SK-N-SH treated with all-trans-retinoic acid at 6 μM for 48 hours (cell line): ENCODE results near the gene FXR2.

ENCODE experiments used
- ATAC-seq: fragments of 200-7000 bp; cut with Tn5 transposase; 3 replicates; pipeline ENCODE4 v1.9.1; 2020; ENCODE audit warnings: mild to moderate bottlenecking, moderate library complexity
- ARNTL ChIP-seq: fragments of 450-650 bp; formaldehyde crosslinking; IDR thresholded peaks from 2 replicates; pipeline ENCODE4 v1.5.0; 2020; ENCODE audit warnings: low read depth, mild to moderate bottlenecking, moderate library complexity, borderline replicate concordance
- CSDC2 ChIP-seq: fragments of 250-450 bp; sonication (Bioruptor Pico); IDR thresholded peaks from 2 replicates; pipeline ENCODE4 v1.5.0; 2020; ENCODE audit warnings: mild to moderate bottlenecking, moderate library complexity
- ESRRG ChIP-seq: fragments of 250-450 bp; sonication (Bioruptor Pico); IDR thresholded peaks from 2 replicates; pipeline ENCODE4 v1.6.1; 2021; ENCODE audit warnings: mild to moderate bottlenecking
- GLIS3 ChIP-seq: fragments of 250-450 bp; sonication (Bioruptor Pico); IDR thresholded peaks from 2 replicates; pipeline ENCODE4 v1.5.0; 2020; ENCODE audit warnings: mild to moderate bottlenecking, moderate library complexity
- ISL1 ChIP-seq: fragments of 250-450 bp; sonication (Bioruptor Pico); IDR thresholded peaks from 2 replicates; pipeline ENCODE4 v2.1.2; 2022; ENCODE audit warnings: mild to moderate bottlenecking, moderate library complexity
- OSR1 ChIP-seq: fragments of 250-450 bp; sonication (Bioruptor Pico); IDR thresholded peaks from 2 replicates; pipeline ENCODE4 v1.8.0; 2022; ENCODE audit warnings: moderate library complexity, mild to moderate bottlenecking, inconsistent platforms
- PPARA ChIP-seq: fragments of 250-450 bp; sonication (Bioruptor Pico); IDR thresholded peaks from 2 replicates; pipeline ENCODE4 v1.5.0; 2020; ENCODE audit warnings: mild to moderate bottlenecking, borderline replicate concordance
- RARB ChIP-seq: fragments of 250-450 bp; sonication (Bioruptor Pico); IDR thresholded peaks from 2 replicates; pipeline ENCODE4 v1.8.0; 2021; ENCODE audit warnings: mild to moderate bottlenecking, moderate library complexity
- SNAI2 ChIP-seq: fragments of 250-450 bp; sonication (Bioruptor Pico); IDR thresholded peaks from 2 replicates; pipeline ENCODE4 v1.5.0; 2020; ENCODE audit warnings: mild to moderate bottlenecking, moderate library complexity
- TCF4 ChIP-seq: fragments of 250-450 bp; sonication (Bioruptor Pico); IDR thresholded peaks from 2 replicates; pipeline ENCODE4 v1.8.0; 2021; ENCODE audit warnings: mild to moderate bottlenecking, moderate library complexity, borderline replicate concordance
- TOX ChIP-seq: fragments of 250-450 bp; sonication (Bioruptor Pico); IDR thresholded peaks from 2 replicates; pipeline ENCODE4 v1.8.0; 2021; ENCODE audit warnings: mild to moderate bottlenecking, moderate library complexity, borderline replicate concordance
- ZC3H10 ChIP-seq: fragments of 250-450 bp; sonication (Bioruptor Pico); IDR thresholded peaks from 2 replicates; pipeline ENCODE4 v1.5.1; 2021; ENCODE audit warnings: mild to moderate bottlenecking, moderate library complexity
- ZFP3 ChIP-seq: fragments of 250-450 bp; sonication (Bioruptor Pico); IDR thresholded peaks from 2 replicates; pipeline ENCODE4 v1.5.0; 2020; ENCODE audit warnings: mild to moderate bottlenecking, moderate library complexity
- ZFP30 ChIP-seq: fragments of 450-650 bp; formaldehyde crosslinking; IDR thresholded peaks from 2 replicates; pipeline ENCODE4 v1.5.0; 2022; ENCODE audit warnings: mild to moderate bottlenecking, moderate library complexity
- TF ChIP-seq, protein P1 (sequence below): fragments of 250-450 bp; sonication (Bioruptor Pico); IDR thresholded peaks from 2 replicates; pipeline ENCODE4 v1.5.0; 2020; ENCODE audit warnings: mild to moderate bottlenecking, moderate library complexity
- TF ChIP-seq, protein P2 (sequence below): fragments of 250-450 bp; sonication (Bioruptor Pico); IDR thresholded peaks from 2 replicates; pipeline ENCODE4 v1.5.1; 2020; ENCODE audit warnings: low read depth, mild to moderate bottlenecking, moderate library complexity
- TF ChIP-seq, protein P3 (sequence below): fragments of 250-450 bp; sonication (Bioruptor Pico); IDR thresholded peaks from 2 replicates; pipeline ENCODE4 v1.5.1; 2021; ENCODE audit warnings: mild to moderate bottlenecking, moderate library complexity
- TF ChIP-seq, protein P4 (sequence below): fragments of 250-450 bp; sonication (Bioruptor Pico); IDR thresholded peaks from 2 replicates; pipeline ENCODE4 v1.8.0; 2020; ENCODE audit warnings: mild to moderate bottlenecking, moderate library complexity, borderline replicate concordance

Gene FXR2

DNA sequence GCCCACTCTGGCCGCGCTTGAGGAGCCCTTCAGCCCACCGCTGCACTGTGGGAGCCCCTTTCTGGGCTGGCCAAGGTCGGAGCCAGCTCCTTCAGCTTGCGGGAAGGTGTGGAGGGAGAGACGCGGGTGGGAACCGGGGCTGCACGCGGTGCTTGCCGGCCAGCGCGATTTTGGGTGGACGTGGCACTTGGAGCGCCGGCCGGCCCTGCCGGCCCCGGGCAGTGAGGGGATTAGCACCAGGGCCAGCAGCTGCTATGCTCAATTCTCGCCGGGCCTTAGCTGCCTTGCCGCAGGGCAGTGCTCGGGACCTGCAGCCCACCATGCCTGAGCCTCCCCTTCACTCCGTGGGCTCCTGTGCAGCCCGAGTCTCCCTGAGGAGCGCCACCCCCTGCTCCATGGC lies 26.1 kb upstream of the FXR2 start (continued):
- TF ChIP-seq, protein P1, sequence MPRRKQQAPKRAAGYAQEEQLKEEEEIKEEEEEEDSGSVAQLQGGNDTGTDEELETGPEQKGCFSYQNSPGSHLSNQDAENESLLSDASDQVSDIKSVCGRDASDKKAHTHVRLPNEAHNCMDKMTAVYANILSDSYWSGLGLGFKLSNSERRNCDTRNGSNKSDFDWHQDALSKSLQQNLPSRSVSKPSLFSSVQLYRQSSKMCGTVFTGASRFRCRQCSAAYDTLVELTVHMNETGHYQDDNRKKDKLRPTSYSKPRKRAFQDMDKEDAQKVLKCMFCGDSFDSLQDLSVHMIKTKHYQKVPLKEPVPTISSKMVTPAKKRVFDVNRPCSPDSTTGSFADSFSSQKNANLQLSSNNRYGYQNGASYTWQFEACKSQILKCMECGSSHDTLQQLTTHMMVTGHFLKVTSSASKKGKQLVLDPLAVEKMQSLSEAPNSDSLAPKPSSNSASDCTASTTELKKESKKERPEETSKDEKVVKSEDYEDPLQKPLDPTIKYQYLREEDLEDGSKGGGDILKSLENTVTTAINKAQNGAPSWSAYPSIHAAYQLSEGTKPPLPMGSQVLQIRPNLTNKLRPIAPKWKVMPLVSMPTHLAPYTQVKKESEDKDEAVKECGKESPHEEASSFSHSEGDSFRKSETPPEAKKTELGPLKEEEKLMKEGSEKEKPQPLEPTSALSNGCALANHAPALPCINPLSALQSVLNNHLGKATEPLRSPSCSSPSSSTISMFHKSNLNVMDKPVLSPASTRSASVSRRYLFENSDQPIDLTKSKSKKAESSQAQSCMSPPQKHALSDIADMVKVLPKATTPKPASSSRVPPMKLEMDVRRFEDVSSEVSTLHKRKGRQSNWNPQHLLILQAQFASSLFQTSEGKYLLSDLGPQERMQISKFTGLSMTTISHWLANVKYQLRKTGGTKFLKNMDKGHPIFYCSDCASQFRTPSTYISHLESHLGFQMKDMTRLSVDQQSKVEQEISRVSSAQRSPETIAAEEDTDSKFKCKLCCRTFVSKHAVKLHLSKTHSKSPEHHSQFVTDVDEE (CRISPR knock-in tag) = no peak
- TF ChIP-seq, protein P2, sequence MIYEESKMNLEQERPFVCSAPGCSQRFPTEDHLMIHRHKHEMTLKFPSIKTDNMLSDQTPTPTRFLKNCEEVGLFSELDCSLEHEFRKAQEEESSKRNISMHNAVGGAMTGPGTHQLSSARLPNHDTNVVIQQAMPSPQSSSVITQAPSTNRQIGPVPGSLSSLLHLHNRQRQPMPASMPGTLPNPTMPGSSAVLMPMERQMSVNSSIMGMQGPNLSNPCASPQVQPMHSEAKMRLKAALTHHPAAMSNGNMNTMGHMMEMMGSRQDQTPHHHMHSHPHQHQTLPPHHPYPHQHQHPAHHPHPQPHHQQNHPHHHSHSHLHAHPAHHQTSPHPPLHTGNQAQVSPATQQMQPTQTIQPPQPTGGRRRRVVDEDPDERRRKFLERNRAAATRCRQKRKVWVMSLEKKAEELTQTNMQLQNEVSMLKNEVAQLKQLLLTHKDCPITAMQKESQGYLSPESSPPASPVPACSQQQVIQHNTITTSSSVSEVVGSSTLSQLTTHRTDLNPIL (CRISPR knock-in tag) = no peak
- TF ChIP-seq ZFP30 (CRISPR knock-in tag) = no peak
- TF ChIP-seq ZC3H10 = no peak
- TF ChIP-seq, all 23 proteins: peak for 0

DNA sequence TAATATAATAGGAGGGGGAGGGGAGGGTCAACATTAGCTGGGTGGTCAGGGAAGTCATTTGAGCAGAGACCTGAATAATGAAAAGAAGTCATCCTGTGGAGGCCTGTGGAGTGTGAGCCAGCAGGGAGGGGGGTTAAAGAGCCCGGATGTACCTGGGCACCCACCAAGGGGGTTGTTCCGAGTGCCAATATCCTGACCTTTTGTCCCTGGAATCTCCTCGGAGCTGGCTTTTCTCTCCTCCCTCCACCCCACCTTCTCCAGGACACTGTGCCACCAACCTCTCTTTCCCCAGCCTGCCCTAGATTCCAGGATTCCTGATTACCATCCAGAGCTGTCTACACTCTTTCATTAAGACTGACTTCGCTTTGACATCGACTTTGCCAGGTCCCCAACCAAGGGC lies 21.5 kb upstream of the FXR2 start:
- no peak for ATAC-seq
- TF ChIP-seq ZFP3 = no peak
- TF ChIP-seq SNAI2 (CRISPR knock-in tag) = no peak
- no peak for TF ChIP-seq RARB
- TF ChIP-seq ISL1 = no peak
- no peak for TF ChIP-seq PPARA (CRISPR knock-in tag)
- TF ChIP-seq, protein P2 (CRISPR knock-in tag) = no peak
- TF ChIP-seq, protein P3, sequence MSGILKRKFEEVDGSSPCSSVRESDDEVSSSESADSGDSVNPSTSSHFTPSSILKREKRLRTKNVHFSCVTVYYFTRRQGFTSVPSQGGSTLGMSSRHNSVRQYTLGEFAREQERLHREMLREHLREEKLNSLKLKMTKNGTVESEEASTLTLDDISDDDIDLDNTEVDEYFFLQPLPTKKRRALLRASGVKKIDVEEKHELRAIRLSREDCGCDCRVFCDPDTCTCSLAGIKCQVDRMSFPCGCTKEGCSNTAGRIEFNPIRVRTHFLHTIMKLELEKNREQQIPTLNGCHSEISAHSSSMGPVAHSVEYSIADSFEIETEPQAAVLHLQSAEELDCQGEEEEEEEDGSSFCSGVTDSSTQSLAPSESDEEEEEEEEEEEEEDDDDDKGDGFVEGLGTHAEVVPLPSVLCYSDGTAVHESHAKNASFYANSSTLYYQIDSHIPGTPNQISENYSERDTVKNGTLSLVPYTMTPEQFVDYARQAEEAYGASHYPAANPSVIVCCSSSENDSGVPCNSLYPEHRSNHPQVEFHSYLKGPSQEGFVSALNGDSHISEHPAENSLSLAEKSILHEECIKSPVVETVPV (CRISPR knock-in tag) = no peak
- TF ChIP-seq, all 23 proteins: peak for 0

DNA sequence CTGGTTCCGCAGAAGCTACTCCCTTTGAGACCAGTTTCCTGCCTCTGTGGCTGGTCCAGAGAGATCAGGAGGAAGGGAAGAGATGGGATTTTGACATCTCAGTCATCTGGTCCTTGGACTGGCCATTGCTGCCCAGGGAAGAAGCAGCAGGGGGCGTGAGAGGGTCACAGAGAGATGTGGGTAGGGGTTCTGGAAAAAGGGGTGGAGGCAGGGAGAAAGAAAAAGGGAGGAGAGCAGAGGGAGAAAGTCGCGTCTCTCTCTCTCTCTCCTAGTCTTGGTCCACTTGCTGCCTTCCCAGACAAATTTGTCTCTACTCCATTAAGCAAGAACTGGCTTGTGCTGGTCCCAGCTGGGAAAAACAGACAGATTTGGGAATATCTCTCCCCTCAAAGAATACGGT lies 19.7 kb upstream of the FXR2 start:
- ATAC-seq = peak; percentile 91
- no peak for TF ChIP-seq ARNTL (CRISPR knock-in tag)
- TF ChIP-seq, protein P1 (CRISPR knock-in tag) = no peak
- TF ChIP-seq, protein P3 (CRISPR knock-in tag) = no peak
- TF ChIP-seq TOX (CRISPR knock-in tag) = no peak
- no peak for TF ChIP-seq CSDC2 (CRISPR knock-in tag)
- TF ChIP-seq ESRRG = no peak
- no peak for TF ChIP-seq ISL1
- TF ChIP-seq, protein P4, sequence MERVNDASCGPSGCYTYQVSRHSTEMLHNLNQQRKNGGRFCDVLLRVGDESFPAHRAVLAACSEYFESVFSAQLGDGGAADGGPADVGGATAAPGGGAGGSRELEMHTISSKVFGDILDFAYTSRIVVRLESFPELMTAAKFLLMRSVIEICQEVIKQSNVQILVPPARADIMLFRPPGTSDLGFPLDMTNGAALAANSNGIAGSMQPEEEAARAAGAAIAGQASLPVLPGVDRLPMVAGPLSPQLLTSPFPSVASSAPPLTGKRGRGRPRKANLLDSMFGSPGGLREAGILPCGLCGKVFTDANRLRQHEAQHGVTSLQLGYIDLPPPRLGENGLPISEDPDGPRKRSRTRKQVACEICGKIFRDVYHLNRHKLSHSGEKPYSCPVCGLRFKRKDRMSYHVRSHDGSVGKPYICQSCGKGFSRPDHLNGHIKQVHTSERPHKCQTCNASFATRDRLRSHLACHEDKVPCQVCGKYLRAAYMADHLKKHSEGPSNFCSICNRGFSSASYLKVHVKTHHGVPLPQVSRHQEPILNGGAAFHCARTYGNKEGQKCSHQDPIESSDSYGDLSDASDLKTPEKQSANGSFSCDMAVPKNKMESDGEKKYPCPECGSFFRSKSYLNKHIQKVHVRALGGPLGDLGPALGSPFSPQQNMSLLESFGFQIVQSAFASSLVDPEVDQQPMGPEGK (CRISPR knock-in tag) = no peak
- no peak for TF ChIP-seq RARB
- no peak for TF ChIP-seq GLIS3 (CRISPR knock-in tag)
- no peak for TF ChIP-seq TCF4 (CRISPR knock-in tag)
- no peak for TF ChIP-seq ZFP30 (CRISPR knock-in tag)
- no peak for TF ChIP-seq SNAI2 (CRISPR knock-in tag)
- no peak for TF ChIP-seq ZC3H10
- TF ChIP-seq OSR1 (CRISPR knock-in tag) = no peak
- no peak for TF ChIP-seq PPARA (CRISPR knock-in tag)
